Head of caudate nucleus (tissue), 42 donors: ENCODE results near the gene TUSC1.

Experiments used
- DNase-seq, 42 donors: peaks; one replicate each; pipeline versions ENCODE4 v3.0.0 to v3.0.0-alpha.2; 2020 to 2021; ENCODE audit warnings: mixed read lengths in 7 of 42
- intact Hi-C: fragments of 100-400 bp; cut with DNase I; formaldehyde crosslinking; loops from one replicate; pipeline ENCODE4 v1.15.0; 2022

Gene TUSC1

GRCh38 chr9:25636026-25636425 lies 42.2 kb downstream of the TUSC1 start:
- no peak for DNase-seq
- intact Hi-C loops: no loop called here

GRCh38 chr9:25629231-25629630 lies 49.0 kb downstream of the TUSC1 start:
- intact Hi-C loops: no loop called here
- DNase-seq: no peak
